Measurements from ENCODE around the gene TRPV3. TPM values are rescaled to one million over a fixed set of nuclear protein-coding genes. Genes with fewer than 3 reads are reported as not detected.
"Not testable (repeated sequence)": the region's sequence is repeated elsewhere in the genome, so short reads cannot be mapped to it uniquely, and the experiment has no call there.

The TRPV3 gene
- total RNA-seq, 1 donor from 2014 or later: not detected

DNA sequence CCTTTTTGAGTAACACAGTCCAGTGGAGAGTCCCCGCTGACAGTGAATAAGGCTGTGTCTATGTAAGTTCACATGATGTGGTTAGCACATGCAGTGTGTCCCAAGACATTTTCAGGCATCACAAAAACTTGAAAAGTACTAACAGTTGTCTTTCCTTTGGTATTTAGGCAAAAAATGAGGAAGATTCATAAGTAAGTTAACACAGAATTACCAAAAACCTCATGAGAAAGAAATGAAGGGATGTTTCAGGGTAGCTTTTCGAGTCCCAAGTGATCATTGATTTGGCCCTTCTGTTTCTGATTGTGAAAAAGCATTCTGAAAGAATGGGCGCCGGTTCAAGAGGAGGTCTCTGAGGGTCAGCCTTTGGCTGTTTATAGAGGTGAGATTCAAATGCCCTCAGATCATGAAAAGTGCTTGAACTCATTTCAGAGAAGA is 82.3 kb downstream of the TRPV3 start:
- no peak for DNase-seq (ENCODE audit: low read depth, low spot score)

DNA sequence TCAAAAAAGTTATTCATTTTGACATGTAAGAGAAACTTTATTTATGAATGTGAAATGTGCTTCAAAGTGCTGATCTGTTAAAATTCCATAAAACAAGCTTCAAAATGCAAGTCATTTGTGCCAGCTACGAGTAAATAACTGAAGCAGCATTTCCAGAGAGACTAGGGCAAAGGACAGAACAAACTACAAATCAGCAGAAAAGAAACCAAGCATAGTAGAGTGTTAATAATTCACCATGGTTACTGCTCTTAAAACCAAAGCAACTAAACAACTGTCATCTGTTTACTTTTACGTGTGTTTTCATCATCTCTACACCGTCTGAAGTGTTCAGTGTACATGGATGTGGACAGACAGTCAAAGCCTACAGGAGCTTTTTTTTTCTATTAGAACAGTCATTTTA is 83.4 kb downstream of the TRPV3 start:
- DNase-seq (ENCODE audit: low read depth, low spot score): no peak

DNA sequence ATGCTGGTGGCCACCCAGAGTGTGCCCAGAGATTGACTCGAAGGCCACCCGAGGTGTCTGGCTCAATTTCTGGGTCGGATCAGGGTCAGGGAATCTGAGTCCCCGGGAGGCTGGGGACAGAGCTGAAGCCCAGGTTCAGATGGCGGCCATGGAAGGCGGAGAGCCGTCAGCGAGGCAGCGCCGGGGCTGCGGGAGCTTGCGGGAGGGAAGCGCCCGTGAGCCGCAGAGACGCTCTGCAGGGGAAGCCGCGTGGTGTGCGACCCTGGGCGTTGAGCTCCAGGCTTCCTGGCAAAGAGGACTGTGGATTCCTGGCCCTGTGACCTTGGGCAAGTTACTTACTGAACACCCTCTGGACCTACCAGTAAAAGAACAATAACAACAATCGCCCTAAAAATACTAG is 85.5 kb downstream of the TRPV3 start:
- no peak for DNase-seq (ENCODE audit: low read depth, low spot score)

DNA sequence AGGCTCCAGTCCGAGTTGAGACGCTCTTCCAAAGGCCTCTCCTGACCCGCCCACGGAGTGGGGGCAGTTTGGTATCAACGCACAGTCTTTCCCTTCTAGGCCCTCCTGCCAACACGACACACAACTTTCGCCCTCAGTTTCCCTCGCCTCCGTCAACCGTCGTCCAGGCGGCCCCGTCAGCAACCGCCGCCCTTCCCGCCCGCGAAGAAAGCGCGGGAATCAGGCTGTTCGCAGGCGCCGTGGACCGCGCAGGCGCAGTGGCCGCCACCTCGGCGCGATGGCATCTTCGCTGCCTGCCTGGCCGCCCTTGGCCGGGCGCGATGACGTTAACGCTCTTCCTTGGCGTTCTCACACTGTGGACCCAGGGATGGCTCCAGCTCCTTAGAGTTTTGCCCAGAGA is 86.0 kb downstream of the TRPV3 start, which contains the start of gene SPATA22:
Gene SPATA22 (minus strand): TSS at position 221 of the 400 bp plus-strand sequence. CDS start 2,494 bp downstream, outside the sequence.
- no peak for DNase-seq (ENCODE audit: low read depth, low spot score)

DNA sequence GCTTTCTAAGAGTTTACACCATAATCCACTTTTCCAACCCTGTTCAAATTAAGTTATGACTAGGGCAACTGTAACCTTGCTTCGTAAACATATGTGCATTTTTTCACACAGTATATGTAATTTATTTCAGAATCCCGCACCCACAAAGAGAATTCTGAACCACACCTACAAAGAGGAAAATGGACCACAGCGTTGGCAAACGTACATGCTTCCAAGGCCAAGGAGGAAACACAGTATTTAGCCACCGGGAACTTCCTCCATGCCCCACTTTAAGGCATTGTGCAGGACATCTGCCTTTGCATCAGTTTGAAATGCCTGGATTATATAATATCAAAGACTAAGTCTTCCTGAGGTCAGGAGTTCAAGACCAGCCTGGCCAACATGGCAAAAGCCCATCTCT is 88.1 kb downstream of the TRPV3 start:
- DNase-seq (ENCODE audit: low read depth, low spot score): no peak

DNA sequence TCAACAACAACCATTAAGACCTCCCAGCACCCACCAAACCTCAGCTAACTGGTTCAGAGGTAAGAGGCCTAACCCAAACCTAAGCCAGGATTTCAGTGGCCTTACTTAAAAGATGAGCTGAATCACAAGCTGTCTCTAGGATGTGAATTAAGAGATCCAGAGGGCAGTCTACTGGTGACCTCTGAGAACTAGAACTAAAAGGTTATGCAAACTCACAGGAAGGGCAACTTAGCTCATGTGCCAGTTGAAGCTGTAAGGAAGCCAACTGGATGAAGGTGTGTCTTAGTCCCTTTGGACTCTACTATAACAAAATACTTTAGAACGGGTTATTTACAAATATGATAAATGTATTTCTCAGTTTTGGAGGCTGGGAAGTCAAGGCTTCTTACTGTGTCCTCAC is 91.3 kb downstream of the TRPV3 start:
- DNase-seq (ENCODE audit: low read depth, low spot score): not testable (repeated sequence)

Other genes starting within 250 kb of the TRPV3 start
- gene OR3A2, start 171.5 kb downstream of the TRPV3 start, total RNA-seq: not detected in 2 replicates
- not detected in 2 replicates for gene OR1E1, start 159.4 kb downstream of the TRPV3 start, total RNA-seq
- not detected in 2 replicates for gene OR3A3, start 146.4 kb downstream of the TRPV3 start, total RNA-seq
- gene OR1E2, start 124.0 kb downstream of the TRPV3 start, total RNA-seq: not detected in 2 replicates
- 0.07 TPM in 1 of 2 replicates, not detected in the other for gene SPATA22, start 86.0 kb downstream of the TRPV3 start, total RNA-seq
- gene ASPA, start 81.8 kb downstream of the TRPV3 start, total RNA-seq: not detected in 2 replicates
- gene TRPV1, start 51.6 kb upstream of the TRPV3 start, total RNA-seq: 0.33 and 0.78 TPM in 2 replicates
- gene SHPK, start 78.4 kb upstream of the TRPV3 start, total RNA-seq: 19.5 and 21.8 TPM in 2 replicates
- 13.1 and 17.7 TPM in 2 replicates for gene CTNS, start 78.9 kb upstream of the TRPV3 start, total RNA-seq
- 166 and 230 TPM in 2 replicates for gene TAX1BP3, start 110.8 kb upstream of the TRPV3 start, total RNA-seq
- gene EMC6, start 111.0 kb upstream of the TRPV3 start, total RNA-seq: 17.6 and 23.2 TPM in 2 replicates
- gene P2RX5, start 138.3 kb upstream of the TRPV3 start, total RNA-seq: 0.13 and 0.35 TPM in 2 replicates
- 8.9 and 14.9 TPM in 2 replicates for gene HASPIN, start 166.1 kb upstream of the TRPV3 start, total RNA-seq
- gene ITGAE, start 243.4 kb upstream of the TRPV3 start, total RNA-seq: 19.2 and 23.5 TPM in 2 replicates

Measured in pulmonary artery endothelial cell (primary cell).